SK-N-SH (cell line): Measurements from ENCODE around the gene ARMC3. TPM values are rescaled to one million over a fixed set of nuclear protein-coding genes. Genes with fewer than 3 reads are reported as not detected.

ENCODE experiments used
- CTCF ChIA-PET: fragments of 300-600, 350-600 bp; formaldehyde crosslinking; extraction: SDS; loops from one replicate; lab custom pipeline; 2021; lab: Yijun Ruan, JAX
- POLR2A ChIA-PET: fragments of 350-600 bp; sonication (Branson Sonifier 250); formaldehyde crosslinking; extraction: SDS; loops from one replicate; lab custom pipeline; 2020; ENCODE audit warnings: antibody characterized with exemption, inconsistent platforms; lab: Yijun Ruan, JAX
- DNase-seq: peaks from one replicate; pipeline ENCODE4 v3.0.0; 2012
- H2AFZ ChIP-seq: fragments of 200-600 bp; sonication (generic); 2 replicates; pipeline ENCODE4 v1.8.1; 2016; ENCODE audit warnings: antibody characterized with exemption, mild to moderate bottlenecking, low read depth
- H3F3A ChIP-seq: fragments of 200-600 bp; sonication (generic); replicated peaks from 2 replicates; pipeline ENCODE3; 2016; ENCODE audit warnings: antibody characterized with exemption, mild to moderate bottlenecking; ENCODE audit not compliant: insufficient read depth
- H3K27ac ChIP-seq, 2 experiments: fragments of 200-500 bp in 1 of 2; fragments of 200-600 bp in 1 of 2; sonication (Bioruptor generic) in 1 of 2; sonication (generic), shearing (Covaris generic) in 1 of 2; 2 replicates each; pipeline versions ENCODE4 v1.5.1 to v1.6.1; 2014 to 2016; ENCODE audit warnings: low read depth in 2 of 2, inconsistent platforms in 1 of 2, low read length in 1 of 2, mild to moderate bottlenecking in 1 of 2, mixed read lengths in 1 of 2
- H3K27me3 ChIP-seq: fragments of 200-600 bp; sonication (generic), shearing (Covaris generic); 2 replicates; pipeline ENCODE4 v1.6.1; 2016; ENCODE audit warnings: mixed run types; ENCODE audit not compliant: insufficient read depth
- H3K36me3 ChIP-seq, 2 experiments: fragments of 200-500 bp in 1 of 2; fragments of 200-600 bp in 1 of 2; sonication (Bioruptor generic) in 1 of 2; sonication (generic) in 1 of 2; replicated peaks in 1 of 2; 2 replicates each; pipeline versions ENCODE3 to v1.5.1; 2014 to 2016; ENCODE audit warnings: low read length in 1 of 2, mild to moderate bottlenecking in 1 of 2; ENCODE audit not compliant: insufficient read depth in 2 of 2, control insufficient read depth in 1 of 2
- H3K4me1 ChIP-seq, 2 experiments: fragments of 200-500 bp in 1 of 2; fragments of 200-600 bp in 1 of 2; sonication (Bioruptor generic) in 1 of 2; sonication (generic), shearing (Covaris generic) in 1 of 2; 2 replicates each; pipeline versions ENCODE4 v1.5.1 to v1.6.1; 2014 to 2016; ENCODE audit warnings: low read depth in 1 of 2, low read length in 1 of 2, mixed run types in 1 of 2; ENCODE audit not compliant: insufficient read depth in 2 of 2, control insufficient read depth in 1 of 2
- H3K4me2 ChIP-seq: fragments of 200-600 bp; sonication (generic), shearing (Covaris generic); 2 replicates; pipeline ENCODE4 v1.6.1; 2017; ENCODE audit warnings: mixed run types
- H3K4me3 ChIP-seq, 2 experiments: fragments of 200-500 bp in 1 of 2; fragments of 200-600 bp in 1 of 2; sonication (Bioruptor generic) in 1 of 2; sonication (generic), shearing (Covaris generic) in 1 of 2; 2 replicates each; pipeline versions ENCODE4 v1.5.1 to v1.8.1; 2014 to 2016; ENCODE audit warnings: low read depth in 2 of 2, inconsistent platforms in 1 of 2, low read length in 1 of 2, mild to moderate bottlenecking in 1 of 2, mixed read lengths in 1 of 2, moderate library complexity in 1 of 2
- H3K79me2 ChIP-seq: fragments of 200-600 bp; sonication (generic); 2 replicates; pipeline ENCODE4 v1.8.1; 2017; ENCODE audit warnings: mild to moderate bottlenecking; ENCODE audit not compliant: insufficient read depth
- H3K9ac ChIP-seq: fragments of 200-600 bp; sonication (generic); 2 replicates; pipeline ENCODE4 v1.6.1; 2017; ENCODE audit warnings: mixed run types
- H3K9me2 ChIP-seq: fragments of 200-600 bp; sonication (generic); 2 replicates; pipeline ENCODE4 v1.6.1; 2017; ENCODE audit warnings: mixed run types
- H3K9me3 ChIP-seq: fragments of 200-600 bp; sonication (generic); 2 replicates; pipeline ENCODE4 v1.6.1; 2017; ENCODE audit warnings: mixed run types, mild to moderate bottlenecking, moderate library complexity
- H4K20me1 ChIP-seq: fragments of 200-600 bp; sonication (generic); 2 replicates; pipeline ENCODE4 v1.6.1; 2017; ENCODE audit warnings: mild to moderate bottlenecking, mixed run types; ENCODE audit not compliant: insufficient read depth
- CHD2 ChIP-seq: fragments of 150-350 bp; IDR thresholded peaks from 2 replicates; pipeline ENCODE4 v1.6.1; 2018; ENCODE audit warnings: low read length; ENCODE audit not compliant: partially characterized antibody
- CTCF ChIP-seq: fragments of 200-600 bp; sonication (generic); IDR thresholded peaks from 2 replicates; pipeline ENCODE4 v1.6.1; 2017; ENCODE audit warnings: antibody characterized with exemption, mild to moderate bottlenecking, moderate library complexity
- EP300 ChIP-seq, 2 experiments: IDR thresholded peaks; 2 replicates each; pipeline versions ENCODE4 v1.4.0 to v1.6.1; 2012; ENCODE audit warnings: borderline replicate concordance in 1 of 2, low read depth in 1 of 2, low read length in 1 of 2
- FOXJ3 ChIP-seq: sonication (generic); formaldehyde crosslinking; IDR thresholded peaks from 2 replicates; pipeline ENCODE4 v1.5.1; 2020; ENCODE audit warnings: mild to moderate bottlenecking, missing genetic modification reagents
- JUND ChIP-seq: IDR thresholded peaks from 2 replicates; pipeline ENCODE4 v1.4.0; 2012
- MAX ChIP-seq: IDR thresholded peaks from 2 replicates; pipeline ENCODE4 v1.4.0; 2012; ENCODE audit warnings: low read depth
- MXI1 ChIP-seq: IDR thresholded peaks from 2 replicates; pipeline ENCODE4 v1.6.1; 2012; ENCODE audit warnings: mild to moderate bottlenecking, low read depth, low read length, improper control_type of control experiment
- NFIC ChIP-seq: IDR thresholded peaks from 2 replicates; pipeline ENCODE4 v1.4.0; 2012; ENCODE audit warnings: borderline replicate concordance
- NRF1 ChIP-seq: IDR thresholded peaks from 2 replicates; pipeline ENCODE4 v1.6.1; 2012; ENCODE audit warnings: low read depth, mild to moderate bottlenecking, low read length
- PBX3 ChIP-seq: IDR thresholded peaks from 2 replicates; pipeline ENCODE4; 2012
- POLR2AphosphoS5 ChIP-seq: IDR thresholded peaks from 2 replicates; pipeline ENCODE4 v1.6.1; 2012; ENCODE audit warnings: low read depth, low read length
- RAD21 ChIP-seq: IDR thresholded peaks from 2 replicates; pipeline ENCODE4 v1.6.1; 2012; ENCODE audit warnings: mild to moderate bottlenecking, low read length
- REST ChIP-seq: IDR thresholded peaks from 2 replicates; pipeline ENCODE4 v1.6.1; 2012; ENCODE audit warnings: mild to moderate bottlenecking, low read depth, low read length, moderate library complexity
- RFX5 ChIP-seq: IDR thresholded peaks from 2 replicates; pipeline ENCODE4 v1.6.1; 2012; ENCODE audit warnings: mild to moderate bottlenecking, improper control_type of control experiment, low read length
- RXRA ChIP-seq: IDR thresholded peaks from 2 replicates; pipeline ENCODE4 v1.4.0; 2012; ENCODE audit warnings: low read depth, mild to moderate bottlenecking, borderline replicate concordance
- TAF1 ChIP-seq: IDR thresholded peaks from 2 replicates; pipeline ENCODE4 v1.6.1; 2012; ENCODE audit warnings: low read depth, mild to moderate bottlenecking, low read length, moderate library complexity, borderline replicate concordance
- TCF12 ChIP-seq: IDR thresholded peaks from 2 replicates; pipeline ENCODE4 v1.4.0; 2012
- USF1 ChIP-seq: IDR thresholded peaks from 2 replicates; pipeline ENCODE4 v1.4.0; 2012; ENCODE audit warnings: low read depth, borderline replicate concordance
- WGBS: methylation state at CpG from one replicate; pipeline ENCODE4 v1.1.6; 2017; ENCODE audit warnings: low lambda C conversion rate; 5-methylcytosine and 5-hydroxymethylcytosine counted together
- polyA plus RNA-seq, 3 experiments: library from polyadenylated mRNA; depleted of rRNA; stranded (reverse); fragments of >200 nt; gene quantifications; 2 replicates each; pipeline ENCODE4 v1.2.3, GENCODE V29; 2012

The ARMC3 gene
- polyA plus RNA-seq, 1 of the 3 experiments (the other 2 are of a cell fraction), result not detected

GRCh38 chr10:22913474-22914092 is 14.3 kb upstream of the ARMC3 start (continued):
- TF ChIP-seq REST, result no peak
- no peak for TF ChIP-seq RFX5
- no peak for TF ChIP-seq PBX3
- no peak for TF ChIP-seq NFIC
- no peak for TF ChIP-seq FOXJ3 (CRISPR knock-in tag)

- no peak overlapping the region for H3K27ac ChIP-seq
- H3K4me1 ChIP-seq, result peaks cover 0 to 16% of the 10 kb centered on the region in 2 experiments; a peak in 2 of 4 replicates
- no peak overlapping the region for H3K4me3 ChIP-seq
- no peaks in the 10 kb centered on the region for H3K79me2 ChIP-seq
- H3K4me2 ChIP-seq, result no peak overlapping the region
- 59% methylated on average over 3 of the region's 3 CpGs for WGBS
- no peaks in the 10 kb centered on the region for H4K20me1 ChIP-seq
- no peak for DNase-seq
- H2AFZ ChIP-seq, result no peak overlapping the region
- no peaks in the 10 kb centered on the region for H3K36me3 ChIP-seq
- no peaks in the 10 kb centered on the region for H3K27me3 ChIP-seq
- no peak overlapping the region for H3K9ac ChIP-seq
- H3K9me2 ChIP-seq, result no peaks in the 10 kb centered on the region
- CTCF ChIA-PET, result no interaction called here
- no peaks in the 10 kb centered on the region for H3K9me3 ChIP-seq
- TF ChIP-seq TAF1, result no peak
- TF ChIP-seq TCF12, result no peak
- TF ChIP-seq JUND, result no peak
- TF ChIP-seq USF1, result no peak
- POLR2A ChIA-PET, result no interaction called here
- H3F3A ChIP-seq, result no peaks in the 10 kb centered on the region
These were observed 12.5 kb upstream of the ARMC3 start for GRCh38 chr10:22915314-22915713.

- Histone ChIP-seq H3K9me3 (no peaks in the 10 kb centered on the region), H3K4me1 (peaks cover 0 to 3% of the 10 kb centered on the region in 2 experiments; a peak in 1 of 4 replicates), H3K36me3 (no peaks in the 10 kb centered on the region), H3K9me2 (no peaks in the 10 kb centered on the region), H3K4me3 (no peak overlapping the region), H3K9ac (no peak overlapping the region), H4K20me1 (no peaks in the 10 kb centered on the region), H2AFZ (no peak overlapping the region), H3K4me2 (no peak overlapping the region), H3K79me2 (no peaks in the 10 kb centered on the region), H3F3A (no peaks in the 10 kb centered on the region), H3K27me3 (no peaks in the 10 kb centered on the region), H3K27ac (no peak overlapping the region)
- WGBS, result 19% methylated on average over 1 of the region's 1 CpG
- DNase-seq, result no peak
- CTCF ChIA-PET, result no interaction called here
- POLR2A ChIA-PET, result no interaction called here
- TF ChIP-seq TAF1 (no peak), EP300 (IDR thresholded peaks at IDR 0.05; ENCODE audit: borderline replicate concordance in 1 of 2, low read depth in 1 of 2, low read length in 1 of 2) (no peak), CTCF (no peak), POLR2AphosphoS5 (no peak), RAD21 (no peak), FOXJ3 (CRISPR knock-in tag) (no peak), RFX5 (no peak), CHD2 (no peak), RXRA (no peak), NRF1 (no peak), MAX (no peak), MXI1 (no peak), USF1 (no peak)
These were observed 2.8 kb upstream of the ARMC3 start for GRCh38 chr10:22925088-22925487.
